Hypothalamus (tissue), 51 donors: ENCODE results near the gene HMCES.
A peak's percentile ranks its signal among the peaks of the same experiment; 100 is the strongest.

ENCODE experiments used
- DNase-seq, 51 donors: peaks; one replicate each; lab custom pipeline; 2025; lab: John Stamatoyannopoulos, UW

The HMCES gene, protein sequence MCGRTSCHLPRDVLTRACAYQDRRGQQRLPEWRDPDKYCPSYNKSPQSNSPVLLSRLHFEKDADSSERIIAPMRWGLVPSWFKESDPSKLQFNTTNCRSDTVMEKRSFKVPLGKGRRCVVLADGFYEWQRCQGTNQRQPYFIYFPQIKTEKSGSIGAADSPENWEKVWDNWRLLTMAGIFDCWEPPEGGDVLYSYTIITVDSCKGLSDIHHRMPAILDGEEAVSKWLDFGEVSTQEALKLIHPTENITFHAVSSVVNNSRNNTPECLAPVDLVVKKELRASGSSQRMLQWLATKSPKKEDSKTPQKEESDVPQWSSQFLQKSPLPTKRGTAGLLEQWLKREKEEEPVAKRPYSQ

DNA sequence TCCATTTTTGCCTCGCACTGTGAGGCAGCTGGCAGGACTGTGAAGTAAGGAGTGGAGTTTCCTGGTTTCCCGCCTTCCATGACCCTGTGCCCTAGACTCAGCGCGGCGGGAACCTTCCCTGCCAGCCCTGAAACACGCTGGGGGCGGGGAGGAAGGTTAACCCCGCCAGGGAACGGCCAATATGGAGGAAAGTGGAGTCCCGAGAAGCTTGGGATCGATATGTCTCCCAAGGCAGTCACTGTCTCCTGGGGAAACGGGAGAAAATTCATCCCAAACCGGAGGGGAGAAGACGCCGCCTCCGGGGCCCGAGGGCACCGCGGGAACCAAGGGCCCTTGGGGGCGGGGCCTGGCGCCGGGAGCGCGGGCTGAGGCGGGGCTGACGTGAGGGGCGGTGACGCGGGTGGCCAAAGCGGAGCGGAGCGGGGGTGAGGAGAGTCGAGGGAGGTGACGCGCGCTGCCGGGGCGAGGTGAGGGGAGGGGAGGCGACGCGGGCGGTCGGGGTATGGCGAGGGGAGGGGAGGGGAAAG, at the start of gene HMCES:
HMCES (plus strand) TSS at position 432 of the 527 bp plus-strand sequence. CDS start 863 bp downstream, outside the sequence.
- peak; percentile 26 to 96 (median 85) for DNase-seq

DNA sequence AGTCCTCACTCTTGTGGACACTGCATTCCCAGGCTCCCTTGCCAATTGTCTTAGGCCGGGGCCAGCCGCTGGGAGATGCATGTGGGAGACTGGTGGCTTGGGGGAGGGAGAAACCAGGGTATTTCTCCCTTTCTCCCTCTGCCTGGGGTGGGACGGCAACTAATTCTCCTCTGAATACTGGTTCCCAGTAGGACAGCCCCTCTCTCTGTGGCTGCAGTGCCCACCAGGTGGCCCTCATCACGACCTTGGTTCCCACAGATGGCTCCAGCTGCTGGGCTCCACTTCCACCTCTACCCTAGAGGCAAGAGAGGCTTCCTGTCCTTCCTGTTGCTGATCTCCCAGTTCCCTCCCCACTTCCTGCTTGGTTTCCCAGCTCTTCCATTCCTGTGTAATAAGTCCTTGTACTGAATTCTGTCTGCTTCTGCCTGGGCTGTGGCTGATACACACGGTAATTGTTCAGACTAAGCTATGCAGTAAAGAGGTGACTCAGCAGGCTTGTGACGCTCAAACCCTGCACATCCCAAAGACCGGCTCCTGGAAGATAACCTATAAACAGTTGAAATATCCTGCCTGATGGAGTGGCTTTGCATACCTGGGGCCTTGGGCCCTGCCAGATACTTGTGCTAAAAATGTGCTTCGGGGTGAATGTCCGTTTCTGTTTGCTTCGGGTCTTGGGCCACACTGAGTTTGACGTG, 49.6 kb upstream of the HMCES start:
- no peak for DNase-seq

DNA sequence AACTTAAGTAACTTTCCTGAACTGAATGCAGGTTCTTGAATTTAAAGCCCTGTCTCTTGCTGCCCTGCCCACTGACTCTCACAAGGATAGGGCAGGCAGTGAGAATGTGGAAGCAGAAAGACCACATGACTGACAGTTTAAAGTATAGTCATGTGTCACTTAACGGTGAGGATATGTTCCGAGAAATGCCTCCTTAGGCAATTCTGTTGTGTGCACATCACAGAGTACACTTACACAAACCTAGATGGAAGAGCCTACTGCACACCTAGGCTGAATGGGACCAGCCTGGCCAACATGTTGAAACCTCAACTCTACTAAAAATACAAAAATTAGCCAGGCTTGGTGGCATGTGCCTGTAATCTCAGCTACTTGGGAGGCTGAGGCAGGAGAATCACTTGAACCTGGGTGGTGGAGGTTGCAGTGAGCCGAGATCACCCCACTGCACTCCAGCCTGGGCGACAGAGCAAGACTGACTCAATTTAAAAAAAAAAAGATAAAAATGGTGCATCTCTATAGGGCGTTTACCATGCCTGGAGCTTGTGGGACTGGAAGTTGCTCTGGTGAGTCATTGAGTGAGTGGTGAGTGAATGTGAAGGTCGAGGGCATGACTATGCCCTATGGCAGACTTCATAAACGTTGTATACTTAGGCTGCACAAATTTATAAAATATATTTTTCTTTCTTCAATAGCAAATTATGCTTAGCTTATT, 48.2 kb upstream of the HMCES start:
- peak in 2 of 51 donors; percentile 1 to 14 for DNase-seq

DNA sequence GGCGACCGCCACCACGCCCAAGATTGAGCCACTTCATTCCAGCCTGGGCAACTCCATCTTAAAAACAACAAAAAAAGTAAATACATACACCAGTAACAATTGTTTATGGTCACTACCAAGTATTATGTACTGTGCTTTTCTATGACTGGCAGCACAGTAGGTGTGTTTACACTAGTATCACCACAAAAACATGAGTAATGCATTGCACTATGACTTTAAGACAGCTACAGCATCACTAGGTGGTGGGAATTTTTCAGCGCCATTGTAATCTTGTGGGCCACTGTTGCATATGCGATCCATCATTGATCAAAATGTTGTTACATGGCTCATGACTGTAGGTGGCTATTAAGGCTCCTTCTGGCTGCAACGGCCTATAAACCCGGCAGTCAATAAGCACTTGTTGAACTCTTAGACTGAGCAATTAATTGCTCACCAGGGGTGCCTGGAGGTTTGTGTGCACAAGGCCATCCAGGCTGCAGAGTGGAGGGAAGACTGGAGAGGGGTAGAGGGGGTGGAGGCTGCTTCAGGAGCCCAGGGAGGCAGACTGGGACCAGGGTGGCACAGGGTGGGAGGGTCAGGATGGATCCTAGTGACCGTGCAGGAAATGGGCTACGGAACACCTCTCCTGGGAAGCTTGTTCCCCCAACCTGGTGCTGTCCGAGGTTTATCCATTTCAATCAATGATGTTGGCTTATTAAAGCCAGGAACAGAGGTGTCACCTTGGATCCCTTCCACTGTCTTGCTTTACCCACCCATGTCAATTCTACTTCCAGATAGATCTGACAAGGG, 47.1 kb upstream of the HMCES start:
- DNase-seq, result no peak

DNA sequence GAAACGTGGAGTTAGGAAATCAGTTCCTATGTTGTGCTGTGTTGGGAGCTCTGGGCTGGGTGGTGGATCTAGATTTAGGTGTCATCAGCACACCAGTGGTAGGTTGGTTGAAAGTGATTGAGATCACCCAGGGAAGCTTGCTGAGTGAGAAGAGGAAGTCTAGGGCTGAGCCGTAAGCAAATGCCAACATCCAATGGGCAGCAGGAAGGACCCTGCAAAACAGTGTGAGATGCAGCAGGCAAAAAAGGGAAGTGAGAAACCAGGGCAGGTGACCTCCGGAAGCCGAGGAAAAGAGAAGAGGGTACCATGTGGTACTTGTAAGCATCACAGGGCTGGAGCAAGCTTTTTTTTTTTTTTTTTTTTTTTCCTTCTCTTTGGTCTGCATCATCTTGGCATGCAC, 45.1 kb upstream of the HMCES start:
- peak in 22 of 51 donors; percentile 7 to 45 (median 18) for DNase-seq

DNA sequence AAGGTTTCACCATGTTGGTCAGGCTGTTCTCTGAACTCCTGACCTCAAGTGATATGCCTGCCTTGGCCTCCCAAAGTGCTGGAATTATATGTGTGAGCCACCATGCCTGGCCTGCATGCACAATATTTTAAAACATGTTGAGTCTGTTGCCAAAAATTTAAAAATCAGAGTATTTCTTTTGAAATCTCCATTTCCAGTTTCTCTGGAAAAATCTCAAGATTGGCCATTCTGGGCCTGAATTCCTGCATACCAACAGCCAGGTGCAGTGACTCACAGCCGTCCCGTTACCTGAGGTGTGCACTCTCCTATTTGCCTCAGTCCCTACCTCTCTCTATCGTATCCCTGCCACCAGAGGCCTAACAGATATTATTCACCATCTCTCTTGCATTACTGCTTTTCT, 44.2 kb upstream of the HMCES start:
- no peak for DNase-seq

DNA sequence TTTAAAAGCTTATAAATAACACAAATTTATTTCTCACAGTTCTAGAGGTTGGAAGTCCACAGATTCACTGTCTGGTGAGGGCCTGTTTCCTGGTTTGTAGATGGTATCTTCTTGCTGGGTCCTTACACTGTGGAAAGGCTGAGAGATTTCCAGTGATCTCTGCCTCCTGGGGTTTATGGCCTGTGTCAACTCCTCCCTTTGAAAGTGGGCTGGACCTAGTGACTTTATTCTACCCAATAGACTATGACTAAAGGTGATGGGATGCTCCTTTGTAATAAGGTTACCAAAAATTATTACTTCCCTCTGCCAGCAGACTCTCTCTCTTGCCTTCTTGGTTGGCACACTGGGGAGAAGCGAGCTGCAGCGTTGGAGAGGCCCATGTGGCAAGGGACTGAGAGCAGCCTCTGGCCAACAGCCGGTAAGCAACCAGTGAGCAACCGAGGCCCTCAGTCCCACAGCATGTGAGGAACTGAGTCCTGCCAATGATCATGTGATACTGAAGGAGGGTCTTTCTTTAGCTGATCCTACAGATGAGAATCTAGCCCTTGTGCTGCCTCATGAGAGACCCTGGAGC, 43.2 kb upstream of the HMCES start:
- DNase-seq, result no peak

DNA sequence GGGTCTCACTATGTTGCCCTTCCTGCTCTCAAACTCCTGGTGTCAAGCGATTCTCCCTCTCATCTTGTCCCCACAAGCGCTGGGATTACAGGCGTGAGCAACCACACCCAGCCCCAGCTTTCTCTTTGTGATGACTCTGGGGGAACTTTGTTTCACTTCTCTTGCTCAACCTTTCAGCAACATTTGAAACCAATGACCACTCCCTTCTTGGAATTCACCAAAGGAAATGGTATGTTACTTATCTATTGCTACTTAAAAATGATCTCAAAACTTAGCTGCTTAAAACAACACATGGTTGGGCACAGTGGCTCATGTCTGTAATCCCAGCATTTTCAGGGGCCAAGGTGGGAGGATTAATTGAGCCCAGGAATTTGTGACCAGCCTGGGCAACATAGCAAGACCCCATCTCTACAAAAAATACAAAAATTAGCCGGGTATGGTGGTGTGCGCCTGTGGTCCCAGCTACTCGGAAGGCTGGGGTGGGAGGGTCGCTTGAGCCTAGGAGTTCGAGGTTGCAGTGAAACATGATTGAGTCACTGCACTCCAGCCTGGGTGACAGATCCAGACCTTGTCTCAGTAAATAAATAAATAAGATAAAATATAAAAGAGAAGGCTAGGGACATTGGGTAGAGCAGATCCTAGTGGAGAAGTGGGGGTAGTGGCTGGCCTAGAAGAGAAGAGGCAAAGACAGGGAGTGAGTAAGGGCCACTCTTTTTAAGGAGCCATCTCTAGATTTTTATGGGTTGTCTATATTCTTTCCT, 39.5 kb upstream of the HMCES start:
- DNase-seq, result no peak

DNA sequence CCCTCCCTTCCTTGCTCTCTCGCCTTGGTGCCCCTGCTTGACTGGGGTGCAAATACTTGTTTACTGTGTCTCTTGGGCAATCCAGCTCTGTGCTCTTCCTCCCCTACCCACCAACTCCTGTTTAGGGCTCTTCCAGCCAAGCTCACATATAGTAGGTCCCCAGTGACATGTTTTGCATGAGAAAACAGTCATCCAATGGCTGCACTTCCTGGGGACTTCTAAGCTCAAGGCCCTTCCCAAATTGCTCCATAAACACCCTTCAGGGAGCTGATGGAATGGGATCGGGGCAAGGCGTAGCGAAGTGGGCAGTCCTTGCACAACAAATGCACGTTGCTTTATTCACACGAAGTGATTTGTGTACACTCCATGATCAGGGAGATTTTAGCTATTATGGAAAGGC, 38.7 kb upstream of the HMCES start:
- DNase-seq, result no peak

DNA sequence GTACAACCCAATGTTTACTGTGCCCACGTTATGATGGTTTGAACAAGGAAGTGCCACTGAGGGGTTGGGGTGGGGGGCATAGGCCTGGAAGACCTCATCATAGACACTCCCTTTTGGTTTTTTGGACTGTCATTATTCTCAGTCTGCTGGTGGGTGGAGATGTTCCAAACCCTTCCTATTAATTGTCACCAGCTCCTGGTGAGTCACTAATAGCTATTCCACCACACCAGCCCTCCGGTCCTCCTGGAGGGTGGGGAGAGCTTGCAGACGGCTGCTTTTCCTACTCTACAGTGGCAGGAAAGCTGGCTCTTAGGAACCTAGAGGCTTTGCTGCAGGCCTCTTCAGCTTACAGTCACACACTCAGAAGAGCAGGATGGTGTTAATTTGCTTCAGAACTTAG, 38.2 kb upstream of the HMCES start:
- DNase-seq, result peak in 1 of 51 donors; percentile 4

DNA sequence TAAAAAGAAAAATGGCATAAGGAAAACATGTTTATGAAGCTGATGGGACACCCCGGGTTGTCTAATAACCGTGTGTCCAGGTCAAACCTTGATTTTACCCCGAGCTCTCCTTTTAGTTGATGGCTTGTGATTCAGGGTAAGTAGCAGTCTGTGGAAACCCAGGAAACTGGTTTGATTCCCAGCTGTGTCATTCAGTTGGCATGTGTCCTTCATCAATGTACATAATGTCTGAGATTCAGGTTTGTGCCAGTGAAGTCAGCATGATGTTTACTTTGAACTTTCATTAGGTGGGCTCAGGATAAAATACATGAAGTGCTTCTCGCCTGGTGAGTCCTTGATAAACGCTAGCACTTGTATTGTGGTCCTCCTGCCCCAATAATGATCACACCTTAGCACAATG, 33.5 kb upstream of the HMCES start:
- DNase-seq, result no peak

DNA sequence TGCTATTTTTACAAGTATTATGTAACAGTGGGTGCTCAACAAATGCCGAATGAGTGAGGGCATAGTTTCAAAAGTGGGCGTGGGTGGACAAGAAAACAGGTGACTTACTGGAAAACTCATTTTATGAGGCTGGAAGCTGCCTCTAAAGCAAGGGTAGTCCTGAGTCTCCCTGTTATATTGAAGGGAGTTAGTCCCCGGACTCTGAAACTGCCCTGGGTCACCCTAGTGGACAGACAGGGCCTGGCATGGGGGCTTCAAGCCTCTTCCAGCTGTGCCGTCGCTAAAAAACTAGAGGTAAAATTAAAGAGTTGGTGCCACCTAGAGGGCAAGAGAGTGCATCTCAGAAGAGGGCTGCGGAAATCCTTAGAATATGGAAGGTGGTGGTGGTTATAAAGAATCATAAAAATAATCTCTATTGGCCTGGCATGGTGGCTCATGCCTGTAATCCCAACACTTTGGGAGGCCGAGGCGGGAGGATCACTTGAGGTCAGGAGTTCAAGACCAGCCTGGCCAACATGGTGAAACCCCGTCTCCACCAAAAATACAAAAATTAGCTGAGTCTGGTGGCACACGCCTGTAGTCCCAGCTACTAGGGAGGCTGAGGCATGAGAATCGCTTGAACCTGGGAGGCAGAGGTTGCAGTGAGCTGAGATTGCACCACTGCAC, 32.9 kb upstream of the HMCES start:
- DNase-seq, result peak in 44 of 51 donors; percentile 5 to 76 (median 50)

DNA sequence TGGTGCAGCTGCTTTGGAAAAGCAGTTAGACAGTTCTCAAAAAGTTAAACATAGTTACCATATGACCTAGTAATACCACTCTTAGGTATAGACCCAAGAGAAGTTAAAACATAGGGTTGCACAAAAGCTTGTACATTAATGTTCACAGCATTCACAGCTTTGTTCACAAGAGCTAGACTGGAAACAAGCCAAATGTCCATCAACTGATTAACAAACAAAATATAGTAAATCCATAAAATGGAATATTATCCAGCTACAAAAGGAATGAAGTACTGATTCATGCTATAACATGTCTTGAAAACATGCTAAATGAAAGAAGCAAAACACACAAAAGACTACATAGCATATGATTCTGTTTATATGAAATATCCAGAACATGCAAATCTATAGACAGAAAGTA, 32.0 kb upstream of the HMCES start:
- no peak for DNase-seq

DNA sequence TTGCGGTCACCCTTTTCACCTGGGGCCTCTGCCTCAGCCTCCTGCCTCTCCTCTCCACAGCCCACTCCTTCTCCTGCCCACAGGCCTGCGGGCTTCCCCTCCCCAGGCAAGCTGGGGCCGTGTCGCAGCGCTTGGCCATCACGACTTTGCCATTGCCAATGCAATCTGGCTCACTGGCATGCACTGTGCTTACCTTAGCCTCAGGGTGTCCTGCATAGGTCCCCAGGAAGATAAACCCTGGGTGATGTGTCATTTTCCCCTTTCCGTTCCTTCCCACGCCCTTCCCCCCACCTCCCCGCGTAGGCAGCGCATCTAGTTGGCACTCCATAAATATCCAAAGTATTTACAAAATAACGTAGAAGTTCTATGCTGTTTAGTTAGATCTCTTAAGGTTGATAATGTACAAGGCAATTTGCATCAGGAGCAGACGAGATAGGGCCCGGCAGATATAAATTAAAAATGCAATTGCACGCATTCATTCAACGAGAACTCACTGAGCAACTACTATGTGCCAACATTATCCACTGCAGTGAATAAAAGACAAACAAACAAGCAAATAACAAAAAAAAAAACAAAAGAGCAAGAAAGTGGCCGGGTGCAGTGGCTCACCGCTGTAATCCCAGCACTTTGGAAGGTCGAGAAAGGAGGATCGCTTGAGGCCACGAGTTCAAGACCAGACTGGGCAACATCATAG, 30.2 kb upstream of the HMCES start:
- DNase-seq, result no peak

DNA sequence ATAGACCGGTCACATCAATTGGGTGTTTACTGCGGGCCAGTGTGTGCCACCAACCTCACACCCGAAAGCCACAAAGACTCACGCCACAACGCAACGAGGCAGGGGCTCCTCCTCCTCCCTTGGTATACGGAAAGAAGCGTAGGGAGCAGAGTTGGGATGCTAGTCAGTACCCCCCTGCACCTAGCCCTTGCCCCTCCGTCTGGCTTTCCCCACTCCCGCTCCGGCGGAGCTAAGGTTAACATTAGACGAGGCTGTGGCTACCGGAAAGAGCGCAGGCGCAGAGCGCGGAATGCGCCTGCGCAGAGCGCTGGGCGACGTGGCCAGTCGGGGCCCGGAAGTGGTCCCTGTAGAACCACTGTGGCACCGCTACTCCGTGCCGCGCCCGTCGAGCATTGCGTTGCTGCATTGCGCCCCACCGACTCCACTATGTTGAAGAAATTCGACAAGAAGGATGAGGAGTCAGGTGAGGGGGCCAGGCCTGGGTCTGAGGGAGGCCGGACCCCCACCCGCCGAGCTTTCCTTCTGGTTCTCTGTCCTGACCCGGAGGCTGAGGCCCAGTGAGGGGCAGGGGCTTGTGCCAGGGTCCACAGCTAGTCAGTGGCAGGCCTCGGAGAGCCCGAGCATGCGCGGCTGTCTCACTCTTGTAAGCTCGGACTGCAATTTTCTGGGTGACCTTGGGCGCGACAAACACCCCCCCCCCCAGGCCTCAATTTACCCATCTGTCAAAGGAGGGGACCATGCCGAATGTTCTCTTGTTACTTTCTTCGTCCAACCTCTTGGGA, 29.2 kb upstream of the HMCES start, which contains the start of gene COPG1:
COPG1 (plus strand) TSS at position 323 of the 782 bp plus-strand sequence; CDS start at position 427, 104 bp downstream.
- DNase-seq, result peak; percentile 26 to 90 (median 77)

DNA sequence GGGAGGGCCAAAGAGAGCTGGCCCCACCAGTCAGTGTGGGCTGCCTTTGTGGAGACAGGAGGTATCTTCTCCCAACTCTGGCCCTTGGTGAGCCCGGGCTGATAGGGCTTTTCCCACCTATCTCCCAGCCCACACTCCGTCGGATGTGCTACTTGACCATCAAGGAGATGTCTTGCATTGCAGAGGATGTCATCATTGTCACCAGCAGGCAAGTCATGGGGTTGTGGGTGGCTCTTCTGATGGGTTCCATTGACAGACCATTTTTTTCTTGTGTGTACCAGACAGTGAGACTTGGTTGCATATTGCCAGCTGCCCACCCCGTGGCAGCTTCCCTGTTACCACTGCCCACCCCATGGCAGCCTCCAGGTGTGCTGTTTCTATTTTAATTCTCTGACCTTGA, 25.9 kb upstream of the HMCES start:
- DNase-seq, result no peak

DNA sequence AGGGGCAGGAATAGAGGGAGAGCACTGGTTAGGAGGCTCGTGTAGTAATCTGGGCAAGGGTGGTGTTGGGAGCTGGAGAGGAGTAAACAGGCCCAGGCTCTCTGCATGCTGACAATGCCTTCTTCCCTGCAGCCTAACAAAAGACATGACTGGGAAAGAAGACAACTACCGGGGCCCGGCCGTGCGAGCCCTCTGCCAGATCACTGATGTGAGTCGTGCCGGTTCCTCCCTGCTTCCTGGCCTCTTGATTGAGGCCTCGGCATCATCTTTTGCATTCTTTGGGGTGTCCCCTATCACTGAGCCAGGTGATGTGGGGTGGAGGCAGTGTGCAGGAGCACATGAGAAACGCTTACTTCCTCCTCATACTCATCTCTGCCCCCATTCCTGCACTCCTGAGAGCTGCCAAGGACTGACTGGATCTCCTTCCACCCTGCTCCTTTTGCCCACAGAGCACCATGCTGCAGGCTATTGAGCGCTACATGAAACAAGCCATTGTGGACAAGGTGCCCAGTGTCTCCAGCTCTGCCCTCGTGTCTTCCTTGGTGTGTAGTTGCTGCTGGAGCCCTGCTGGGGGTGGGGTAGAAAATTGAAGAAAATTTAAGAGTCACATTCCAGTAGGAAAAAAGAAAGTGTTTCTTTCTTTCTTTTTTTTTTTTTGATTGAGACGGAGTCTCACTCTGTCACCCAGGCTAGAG, 24.0 kb upstream of the HMCES start:
- no peak for DNase-seq
